K562 (cell line): ENCODE data around the gene ADAM30. TPM values are rescaled to one million over a fixed set of nuclear protein-coding genes. Genes with fewer than 3 reads are reported as not detected.
A peak's percentile ranks its signal among the peaks of the same experiment; 100 is the strongest.

Source experiments
- ATAC-seq: fragments of 200-7000 bp; cut with Tn5 transposase; 3 replicates; pipeline ENCODE4 v1.9.1; 2020; ENCODE audit warnings: moderate library complexity
- BruUV-seq: library from RNA; stranded (reverse); fragments of 400-500 nt; replicated peaks from 2 replicates; lab custom pipeline; 2021; lab: Mats Ljungman, UMichigan
- CTCF ChIA-PET: fragments of 300-600 bp; formaldehyde crosslinking; extraction: SDS; loops from one replicate; lab custom pipeline; 2021; ENCODE audit warnings: low intra/inter-chr PET ratio; lab: Yijun Ruan, JAX
- POLR2A ChIA-PET: fragments of 300-600, 350-650 bp; sonication (Branson Sonifier 250); formaldehyde crosslinking; extraction: SDS; loops from one replicate; lab custom pipeline; 2021; ENCODE audit warnings: antibody characterized with exemption, inconsistent platforms; lab: Yijun Ruan, JAX
- DNase-seq, 4 experiments: peaks; one replicate each; pipeline versions ENCODE4 v3.0.0 to v3.0.0-alpha.2; 2011 to 2018; ENCODE audit warnings: low spot score in 3 of 4, mixed read lengths in 3 of 4; ENCODE audit errors: extremely low read depth in 1 of 4
- FAIRE-seq: peaks from 2 replicates; lab custom pipeline; 2011; peaks lifted over from hg19 to GRCh38; lab: Jason Lieb, UNC
- H2AFZ ChIP-seq: 2 replicates; pipeline ENCODE4 v1.6.0; 2011; ENCODE audit warnings: low read depth, low read length, control low read depth, inconsistent platforms
- H3K27ac ChIP-seq: fragments of 200-600 bp; 3 replicates; pipeline ENCODE4 v1.8.0; 2011; ENCODE audit warnings: low read depth, mild to moderate bottlenecking, control low read depth, inconsistent platforms, low read length, moderate library complexity, mixed read lengths; ENCODE audit errors: extremely low read depth
- H3K27me3 ChIP-seq, 2 experiments: fragments of 300-600 bp in 1 of 2; 2 replicates in 1 of 2; 3 replicates in 1 of 2; pipeline versions ENCODE4 v1.6.0 to v1.8.0; 2011; ENCODE audit warnings: inconsistent platforms in 2 of 2, low read length in 2 of 2, mild to moderate bottlenecking in 1 of 2, mixed read lengths in 1 of 2, moderate library complexity in 1 of 2; ENCODE audit not compliant: control insufficient read depth in 2 of 2, insufficient read depth in 2 of 2
- H3K36me3 ChIP-seq: fragments of 300-600 bp; 3 replicates; pipeline ENCODE4 v1.8.0; 2011; ENCODE audit warnings: mild to moderate bottlenecking, low read length, inconsistent platforms; ENCODE audit not compliant: control insufficient read depth, insufficient read depth
- H3K4me1 ChIP-seq, 2 experiments: fragments of 200-600 bp in 1 of 2; replicated peaks in 1 of 2; 2 replicates in 1 of 2; 3 replicates in 1 of 2; pipeline versions ENCODE4 v1.5.1 to v1.8.0; 2011; ENCODE audit warnings: inconsistent platforms in 2 of 2, low read length in 2 of 2, mild to moderate bottlenecking in 1 of 2, mixed read lengths in 1 of 2, moderate library complexity in 1 of 2; ENCODE audit not compliant: control insufficient read depth in 2 of 2, insufficient read depth in 2 of 2
- H3K4me2 ChIP-seq: 2 replicates; pipeline ENCODE4 v1.6.1; 2011; ENCODE audit warnings: low read length, control low read depth, inconsistent platforms, mixed read lengths; ENCODE audit not compliant: insufficient read depth
- H3K4me3 ChIP-seq: fragments of 200-600 bp; sonication (generic), shearing (Covaris generic); 2 replicates; pipeline ENCODE4 v1.5.1; 2016; ENCODE audit warnings: control low read depth, inconsistent platforms
- H3K79me2 ChIP-seq: fragments of 200-600 bp; 3 replicates; pipeline ENCODE4 v1.8.0; 2011; ENCODE audit warnings: low read length, inconsistent platforms; ENCODE audit not compliant: control insufficient read depth, insufficient read depth
- H3K9ac ChIP-seq, 2 experiments: 2 replicates each; pipeline versions ENCODE4 v1.6.0 to v1.6.1; 2011; ENCODE audit warnings: low read depth in 2 of 2, low read length in 2 of 2, control low read depth in 1 of 2, inconsistent platforms in 1 of 2, mild to moderate bottlenecking in 1 of 2, mixed read lengths in 1 of 2; ENCODE audit not compliant: insufficient read depth in 1 of 2
- H3K9me1 ChIP-seq: one replicate; pipeline ENCODE4 v1.6.0; 2011; ENCODE audit warnings: inconsistent platforms, mild to moderate bottlenecking, low read length, moderate library complexity; ENCODE audit not compliant: control insufficient read depth, insufficient read depth
- H3K9me3 ChIP-seq: replicated peaks from 2 replicates; pipeline ENCODE4 v1.5.1; 2011; ENCODE audit warnings: low read depth, low read length, inconsistent platforms; ENCODE audit not compliant: control insufficient read depth, insufficient read depth
- H4K20me1 ChIP-seq: replicated peaks from 2 replicates; pipeline ENCODE4 v1.6.1; 2011; ENCODE audit warnings: low read length, inconsistent platforms, mixed read lengths; ENCODE audit not compliant: control insufficient read depth, insufficient read depth
- CHD4 ChIP-seq: fragments of 200-600 bp; sonication (generic); IDR thresholded peaks from 3 replicates; pipeline ENCODE4 v1.6.1; 2012; ENCODE audit warnings: low read depth, mild to moderate bottlenecking, mixed read lengths, low read length, inconsistent platforms; ENCODE audit not compliant: insufficient read depth, insufficient replicate concordance, poor library complexity, severe bottlenecking
- NELFE ChIP-seq: IDR thresholded peaks from 2 replicates; pipeline ENCODE4 v1.6.1; 2011; ENCODE audit warnings: mild to moderate bottlenecking; ENCODE audit not compliant: insufficient read depth, insufficient read length
- NR0B1 ChIP-seq: fragments of 450-650 bp; IDR thresholded peaks from one replicate; pipeline ENCODE4 v1.6.1; 2018; ENCODE audit warnings: mild to moderate bottlenecking, moderate library complexity; ENCODE audit not compliant: partially characterized antibody
- NR2C1 ChIP-seq, 2 experiments: fragments of 450-650 bp; IDR thresholded peaks; 2 replicates each; pipeline ENCODE4 v1.6.1; 2017; ENCODE audit warnings: mild to moderate bottlenecking in 2 of 2, antibody characterized with exemption in 1 of 2, inconsistent platforms in 1 of 2, missing compliant biosample characterization in 1 of 2, missing genetic modification characterization in 1 of 2
- SOX6 ChIP-seq: fragments of 450-650 bp; IDR thresholded peaks from 2 replicates; pipeline ENCODE4 v1.6.1; 2014; ENCODE audit warnings: mild to moderate bottlenecking
- WGBS: fragments of 100-300 bp; shearing (Covaris generic); methylation state at CpG from one replicate; pipeline ENCODE4 v1.1.6; 2016; ENCODE audit warnings: low coverage, mixed read lengths; ENCODE audit not compliant: insufficient coverage; ENCODE audit errors: missing lambda C conversion rate; 5-methylcytosine and 5-hydroxymethylcytosine counted together
- in situ Hi-C: fragments of 300-500 bp; cut with MboI; formaldehyde crosslinking; loops from 4 replicates; pipeline ENCODE4 v1.15.0; 2018; ENCODE audit warnings: inconsistent platforms, mixed read lengths
- intact Hi-C: fragments of 100-400 bp; cut with micrococcal nuclease; formaldehyde crosslinking; loops from 2 replicates; pipeline ENCODE4 v1.14.2; 2022
- polyA plus RNA-seq, 8 experiments: library from polyadenylated mRNA; depleted of rRNA in 4 of 8; stranded (reverse) in 5 of 8; unstranded in 3 of 8; fragments of >200 nt; fragmentation: Nextera tagmentation in 2 of 8; fragmentation: Illumina TruSeq in 1 of 8; extraction: Ambion mirVana in 2 of 8; extraction: Trizol in 1 of 8; gene quantifications; 2 replicates each; pipeline versions ENCODE4 v1.2.1 to v1.2.3, GENCODE V29; 2011 to 2014; ENCODE audit warnings: inconsistent platforms in 1 of 8, missing spikeins in 1 of 8
- total RNA-seq, 7 experiments: library from RNA; depleted of rRNA in 6 of 7; stranded (reverse); fragments of >200 nt in 6 of 7; fragmentation: Illumina TruSeq in 2 of 7; extraction: Trizol in 2 of 7; gene quantifications; 2 replicates each; pipeline versions ENCODE4 v1.2.1 to v1.2.3, GENCODE V29; 2011 to 2021; ENCODE audit warnings: low replicate concordance in 1 of 7
- TF ChIP-seq, protein P1 (sequence below): fragments of 200-800 bp; sonication (Bioruptor generic); IDR thresholded peaks from 2 replicates; pipeline ENCODE4 v1.6.1; 2017; ENCODE audit warnings: missing genetic modification characterization, missing compliant biosample characterization

ADAM30 gene
- total and polyA plus RNA-seq, 9 of the 15 experiments (the other 6 are each of a cell fraction or from before 2014, with no cell fraction given), result not detected

GRCh38 chr1:119893238-119893791 is 3.0 kb downstream of the ADAM30 start:
- no peaks in the 10 kb centered on the region for H3K36me3 ChIP-seq
- in situ Hi-C loops, result no loop called here
- intact Hi-C loops, result no loop called here
- peaks cover 0 to 3% of the 10 kb centered on the region in 2 experiments; a peak in 1 of 5 replicates for H3K4me1 ChIP-seq
- H3K4me2 ChIP-seq, result no peak overlapping the region
- H3K79me2 ChIP-seq, result no peaks in the 10 kb centered on the region
- H3K27ac ChIP-seq, result no peak overlapping the region
- WGBS, result 5% methylated on average over 6 of the region's 6 CpGs
- no peaks in the 10 kb centered on the region for H4K20me1 ChIP-seq
- TF ChIP-seq SOX6, result peak; percentile 68; the same call in 1 of the 2 replicates
- no peak for TF ChIP-seq NR2C1 (IDR thresholded peaks at IDR 0.05)
- TF ChIP-seq NR2C1 (tag; IDR thresholded peaks at IDR 0.05), result no peak
- TF ChIP-seq NR0B1, result no peak
- TF ChIP-seq, protein P1, sequence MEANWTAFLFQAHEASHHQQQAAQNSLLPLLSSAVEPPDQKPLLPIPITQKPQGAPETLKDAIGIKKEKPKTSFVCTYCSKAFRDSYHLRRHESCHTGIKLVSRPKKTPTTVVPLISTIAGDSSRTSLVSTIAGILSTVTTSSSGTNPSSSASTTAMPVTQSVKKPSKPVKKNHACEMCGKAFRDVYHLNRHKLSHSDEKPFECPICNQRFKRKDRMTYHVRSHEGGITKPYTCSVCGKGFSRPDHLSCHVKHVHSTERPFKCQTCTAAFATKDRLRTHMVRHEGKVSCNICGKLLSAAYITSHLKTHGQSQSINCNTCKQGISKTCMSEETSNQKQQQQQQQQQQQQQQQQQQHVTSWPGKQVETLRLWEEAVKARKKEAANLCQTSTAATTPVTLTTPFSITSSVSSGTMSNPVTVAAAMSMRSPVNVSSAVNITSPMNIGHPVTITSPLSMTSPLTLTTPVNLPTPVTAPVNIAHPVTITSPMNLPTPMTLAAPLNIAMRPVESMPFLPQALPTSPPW (CRISPR knock-in tag), result no peak
- no peak for TF ChIP-seq CHD4
- no peak for TF ChIP-seq NELFE
- CTCF ChIA-PET, result no interaction called here
- POLR2A ChIA-PET, result no interaction called here
- FAIRE-seq (peak; percentile 37), ATAC-seq (no peak), DNase-seq (no peak)
- peaks cover 30 to 32% of the 10 kb centered on the region in 2 experiments for H3K27me3 ChIP-seq
- H2AFZ ChIP-seq, result no peak overlapping the region
- no TSS peak for BruUV-seq
- no peak overlapping the region for H3K9ac ChIP-seq
- no peaks in the 10 kb centered on the region for H3K9me1 ChIP-seq
- no peak overlapping the region for H3K4me3 ChIP-seq
- H3K9me3 ChIP-seq, result no peaks in the 10 kb centered on the region
